ENCODE measurements around the gene HIF1A. TPM values are rescaled to one million over a fixed set of nuclear protein-coding genes. Genes with fewer than 3 reads are reported as not detected.

Gene HIF1A
- total and polyA plus RNA-seq, 4 donors, result 15.4 to 79.2 (median 34.8) TPM

DNA sequence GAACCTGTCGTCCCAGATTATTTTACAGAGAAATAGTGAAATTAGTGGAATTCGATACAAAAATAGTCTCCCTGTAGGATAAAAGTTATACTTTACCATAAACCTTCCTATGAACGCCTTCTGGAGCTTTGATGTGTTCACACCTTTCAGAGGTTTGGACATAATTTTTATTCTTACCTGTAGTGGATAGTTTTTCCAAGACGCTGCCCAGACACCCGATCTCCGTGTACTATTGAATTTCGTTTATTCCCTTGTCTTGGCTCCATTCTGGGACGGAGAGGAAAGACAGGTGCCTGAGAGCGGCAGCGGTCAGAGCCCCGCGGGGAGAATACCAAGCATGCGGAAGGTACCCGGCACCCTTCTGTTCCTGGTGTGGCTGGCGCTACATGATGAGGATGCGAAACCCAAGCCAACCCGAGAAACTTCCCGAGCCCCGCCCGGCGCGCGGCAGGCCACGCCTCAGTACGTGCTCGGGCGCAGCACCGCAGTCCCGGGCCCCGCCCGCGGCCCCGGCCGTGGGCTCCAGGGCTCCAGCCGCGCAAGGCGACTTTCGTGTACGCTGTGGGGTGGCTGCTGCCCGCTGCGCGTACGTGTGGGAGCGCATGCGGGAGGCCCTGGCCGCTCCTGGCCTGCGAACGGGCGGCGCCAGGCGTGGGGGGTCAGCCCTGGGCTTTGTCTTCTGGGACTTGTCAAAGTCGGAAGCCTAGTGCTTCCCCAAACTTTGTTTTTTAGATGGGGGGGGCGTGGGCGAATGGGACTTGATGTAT lies 55.6 kb downstream of the HIF1A start:
- Histone ChIP-seq H3K9ac (ENCODE audit: low read depth in 1 of 2, low read length in 2 of 2) (no peak overlapping the region), H3K27me3 (ENCODE audit: control insufficient read depth in 4 of 4, insufficient read depth in 4 of 4, low read length in 3 of 4) (no peaks in the 10 kb centered on the region), H3K9me3 (ENCODE audit: control insufficient read depth in 4 of 4, low read length in 3 of 4) (no peaks in the 10 kb centered on the region), H3K4me3 (ENCODE audit: low read depth in 1 of 3, low read length in 3 of 3) (peak overlapping the region in 1 of 3 donors; percentile 45), H3K4me1 (ENCODE audit: control insufficient read depth in 4 of 4, insufficient read depth in 4 of 4, low read length in 3 of 4) (peaks cover 0 to 2% (median 0%) of the 10 kb centered on the region in 4 donors), H3K36me3 (ENCODE audit: control insufficient read depth in 4 of 4, insufficient read depth in 3 of 4, low read depth in 1 of 4, low read length in 3 of 4) (peaks cover 5 to 18% (median 11%) of the 10 kb centered on the region in 4 donors), H3K27ac (ENCODE audit: low read depth in 1 of 2, low read length in 2 of 2) (peak overlapping the region; percentile 26 to 66)
- DNase-seq (ENCODE audit: low spot score), result peak; percentile 77
- TF ChIP-seq NR2F2 (IDR thresholded peaks at IDR 0.05) (no peak), JUND (IDR thresholded peaks at IDR 0.05) (no peak), HNF4A (conservative IDR thresholded peaks at IDR 0.05) (no peak), RAD21 (IDR thresholded peaks at IDR 0.05) (no peak), EGR1 (IDR thresholded peaks at IDR 0.05; ENCODE audit: low read depth in 2 of 2) (no peak), YY1 (IDR thresholded peaks at IDR 0.05) (no peak), FOXA1 (IDR thresholded peaks at IDR 0.05) (no peak), TAF1 (conservative IDR thresholded peaks at IDR 0.05) (no peak), SP1 (IDR thresholded peaks at IDR 0.05) (no peak), GABPA (IDR thresholded peaks at IDR 0.05 in 1 of 2, conservative IDR thresholded peaks at IDR 0.05 in 1 of 2) (no peak), RXRA (IDR thresholded peaks at IDR 0.05) (no peak)
- TF ChIP-seq, protein P1, sequence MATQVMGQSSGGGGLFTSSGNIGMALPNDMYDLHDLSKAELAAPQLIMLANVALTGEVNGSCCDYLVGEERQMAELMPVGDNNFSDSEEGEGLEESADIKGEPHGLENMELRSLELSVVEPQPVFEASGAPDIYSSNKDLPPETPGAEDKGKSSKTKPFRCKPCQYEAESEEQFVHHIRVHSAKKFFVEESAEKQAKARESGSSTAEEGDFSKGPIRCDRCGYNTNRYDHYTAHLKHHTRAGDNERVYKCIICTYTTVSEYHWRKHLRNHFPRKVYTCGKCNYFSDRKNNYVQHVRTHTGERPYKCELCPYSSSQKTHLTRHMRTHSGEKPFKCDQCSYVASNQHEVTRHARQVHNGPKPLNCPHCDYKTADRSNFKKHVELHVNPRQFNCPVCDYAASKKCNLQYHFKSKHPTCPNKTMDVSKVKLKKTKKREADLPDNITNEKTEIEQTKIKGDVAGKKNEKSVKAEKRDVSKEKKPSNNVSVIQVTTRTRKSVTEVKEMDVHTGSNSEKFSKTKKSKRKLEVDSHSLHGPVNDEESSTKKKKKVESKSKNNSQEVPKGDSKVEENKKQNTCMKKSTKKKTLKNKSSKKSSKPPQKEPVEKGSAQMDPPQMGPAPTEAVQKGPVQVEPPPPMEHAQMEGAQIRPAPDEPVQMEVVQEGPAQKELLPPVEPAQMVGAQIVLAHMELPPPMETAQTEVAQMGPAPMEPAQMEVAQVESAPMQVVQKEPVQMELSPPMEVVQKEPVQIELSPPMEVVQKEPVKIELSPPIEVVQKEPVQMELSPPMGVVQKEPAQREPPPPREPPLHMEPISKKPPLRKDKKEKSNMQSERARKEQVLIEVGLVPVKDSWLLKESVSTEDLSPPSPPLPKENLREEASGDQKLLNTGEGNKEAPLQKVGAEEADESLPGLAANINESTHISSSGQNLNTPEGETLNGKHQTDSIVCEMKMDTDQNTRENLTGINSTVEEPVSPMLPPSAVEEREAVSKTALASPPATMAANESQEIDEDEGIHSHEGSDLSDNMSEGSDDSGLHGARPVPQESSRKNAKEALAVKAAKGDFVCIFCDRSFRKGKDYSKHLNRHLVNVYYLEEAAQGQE (IDR thresholded peaks at IDR 0.05), result no peak
- TF ChIP-seq, protein P2, sequence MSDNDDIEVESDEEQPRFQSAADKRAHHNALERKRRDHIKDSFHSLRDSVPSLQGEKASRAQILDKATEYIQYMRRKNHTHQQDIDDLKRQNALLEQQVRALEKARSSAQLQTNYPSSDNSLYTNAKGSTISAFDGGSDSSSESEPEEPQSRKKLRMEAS (IDR thresholded peaks at IDR 0.05), result no peak
- TF ChIP-seq, protein P3, sequence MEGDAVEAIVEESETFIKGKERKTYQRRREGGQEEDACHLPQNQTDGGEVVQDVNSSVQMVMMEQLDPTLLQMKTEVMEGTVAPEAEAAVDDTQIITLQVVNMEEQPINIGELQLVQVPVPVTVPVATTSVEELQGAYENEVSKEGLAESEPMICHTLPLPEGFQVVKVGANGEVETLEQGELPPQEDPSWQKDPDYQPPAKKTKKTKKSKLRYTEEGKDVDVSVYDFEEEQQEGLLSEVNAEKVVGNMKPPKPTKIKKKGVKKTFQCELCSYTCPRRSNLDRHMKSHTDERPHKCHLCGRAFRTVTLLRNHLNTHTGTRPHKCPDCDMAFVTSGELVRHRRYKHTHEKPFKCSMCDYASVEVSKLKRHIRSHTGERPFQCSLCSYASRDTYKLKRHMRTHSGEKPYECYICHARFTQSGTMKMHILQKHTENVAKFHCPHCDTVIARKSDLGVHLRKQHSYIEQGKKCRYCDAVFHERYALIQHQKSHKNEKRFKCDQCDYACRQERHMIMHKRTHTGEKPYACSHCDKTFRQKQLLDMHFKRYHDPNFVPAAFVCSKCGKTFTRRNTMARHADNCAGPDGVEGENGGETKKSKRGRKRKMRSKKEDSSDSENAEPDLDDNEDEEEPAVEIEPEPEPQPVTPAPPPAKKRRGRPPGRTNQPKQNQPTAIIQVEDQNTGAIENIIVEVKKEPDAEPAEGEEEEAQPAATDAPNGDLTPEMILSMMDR (IDR thresholded peaks at IDR 0.05; ENCODE audit: low read depth, low read length, missing input control), result no peak
- TF ChIP-seq, protein P4, sequence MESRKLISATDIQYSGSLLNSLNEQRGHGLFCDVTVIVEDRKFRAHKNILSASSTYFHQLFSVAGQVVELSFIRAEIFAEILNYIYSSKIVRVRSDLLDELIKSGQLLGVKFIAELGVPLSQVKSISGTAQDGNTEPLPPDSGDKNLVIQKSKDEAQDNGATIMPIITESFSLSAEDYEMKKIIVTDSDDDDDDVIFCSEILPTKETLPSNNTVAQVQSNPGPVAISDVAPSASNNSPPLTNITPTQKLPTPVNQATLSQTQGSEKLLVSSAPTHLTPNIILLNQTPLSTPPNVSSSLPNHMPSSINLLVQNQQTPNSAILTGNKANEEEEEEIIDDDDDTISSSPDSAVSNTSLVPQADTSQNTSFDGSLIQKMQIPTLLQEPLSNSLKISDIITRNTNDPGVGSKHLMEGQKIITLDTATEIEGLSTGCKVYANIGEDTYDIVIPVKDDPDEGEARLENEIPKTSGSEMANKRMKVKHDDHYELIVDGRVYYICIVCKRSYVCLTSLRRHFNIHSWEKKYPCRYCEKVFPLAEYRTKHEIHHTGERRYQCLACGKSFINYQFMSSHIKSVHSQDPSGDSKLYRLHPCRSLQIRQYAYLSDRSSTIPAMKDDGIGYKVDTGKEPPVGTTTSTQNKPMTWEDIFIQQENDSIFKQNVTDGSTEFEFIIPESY (IDR thresholded peaks at IDR 0.05), result no peak
- TF ChIP-seq, protein P5, sequence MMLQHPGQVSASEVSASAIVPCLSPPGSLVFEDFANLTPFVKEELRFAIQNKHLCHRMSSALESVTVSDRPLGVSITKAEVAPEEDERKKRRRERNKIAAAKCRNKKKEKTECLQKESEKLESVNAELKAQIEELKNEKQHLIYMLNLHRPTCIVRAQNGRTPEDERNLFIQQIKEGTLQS (IDR thresholded peaks at IDR 0.05), result no peak
- 40% methylated on average over 54 of the region's 54 CpGs for WGBS

All from liver (tissue), 9 donors.